Measurements from ENCODE around the gene AMHR2. TPM values are rescaled to one million over a fixed set of nuclear protein-coding genes. Genes with fewer than 3 reads are reported as not detected.

Gene AMHR2
- total and polyA plus RNA-seq, 2 experiments from 2014 or later: 0.24 TPM; not detected in 1

DNA sequence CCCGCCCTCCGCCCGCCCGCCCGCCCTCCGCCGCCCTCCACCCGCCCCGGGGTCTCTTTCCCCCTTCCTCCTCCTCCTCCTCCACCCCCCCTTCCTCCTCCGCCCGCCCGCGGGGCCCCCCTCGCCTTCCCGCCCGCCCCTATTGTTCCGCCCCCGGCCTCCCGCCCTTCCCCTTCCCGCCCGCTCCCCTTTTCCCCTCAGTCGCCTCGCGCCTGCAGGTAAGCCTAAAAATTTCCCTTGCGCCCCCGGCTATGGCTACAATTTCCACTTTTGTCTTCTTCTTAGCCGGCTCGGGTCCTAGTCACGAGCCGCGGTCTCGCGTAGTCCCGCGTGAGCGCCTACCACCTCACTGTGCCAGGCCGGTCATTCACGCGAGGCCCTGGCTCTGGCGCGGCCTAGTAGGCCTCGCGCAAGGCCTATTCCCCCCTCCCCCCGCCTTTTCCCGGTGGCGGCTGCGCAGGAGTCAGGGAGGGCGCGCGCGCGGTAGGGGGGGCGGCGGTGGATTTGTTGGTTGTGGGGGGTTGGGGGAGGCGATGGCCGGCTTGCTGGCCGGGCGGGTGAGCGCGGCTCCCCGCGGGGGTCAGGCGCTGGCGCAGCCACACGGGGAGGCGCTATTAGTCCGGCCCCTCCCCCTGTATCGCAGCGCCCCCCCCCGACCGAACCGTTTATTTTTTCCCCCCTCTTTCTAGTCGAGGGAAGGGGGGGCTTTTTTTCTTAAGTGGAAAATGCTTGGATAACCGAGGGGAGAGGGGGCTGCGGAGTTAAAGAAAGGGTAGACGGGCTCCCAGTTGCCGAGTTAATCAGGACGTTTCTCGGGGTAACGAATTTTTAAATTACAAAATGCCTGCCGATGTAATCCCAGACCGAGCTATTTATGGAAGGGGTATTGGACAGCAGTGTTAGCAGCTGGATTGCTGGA is 28.8 kb downstream of the AMHR2 start (continued):
- TF ChIP-seq, protein P1, sequence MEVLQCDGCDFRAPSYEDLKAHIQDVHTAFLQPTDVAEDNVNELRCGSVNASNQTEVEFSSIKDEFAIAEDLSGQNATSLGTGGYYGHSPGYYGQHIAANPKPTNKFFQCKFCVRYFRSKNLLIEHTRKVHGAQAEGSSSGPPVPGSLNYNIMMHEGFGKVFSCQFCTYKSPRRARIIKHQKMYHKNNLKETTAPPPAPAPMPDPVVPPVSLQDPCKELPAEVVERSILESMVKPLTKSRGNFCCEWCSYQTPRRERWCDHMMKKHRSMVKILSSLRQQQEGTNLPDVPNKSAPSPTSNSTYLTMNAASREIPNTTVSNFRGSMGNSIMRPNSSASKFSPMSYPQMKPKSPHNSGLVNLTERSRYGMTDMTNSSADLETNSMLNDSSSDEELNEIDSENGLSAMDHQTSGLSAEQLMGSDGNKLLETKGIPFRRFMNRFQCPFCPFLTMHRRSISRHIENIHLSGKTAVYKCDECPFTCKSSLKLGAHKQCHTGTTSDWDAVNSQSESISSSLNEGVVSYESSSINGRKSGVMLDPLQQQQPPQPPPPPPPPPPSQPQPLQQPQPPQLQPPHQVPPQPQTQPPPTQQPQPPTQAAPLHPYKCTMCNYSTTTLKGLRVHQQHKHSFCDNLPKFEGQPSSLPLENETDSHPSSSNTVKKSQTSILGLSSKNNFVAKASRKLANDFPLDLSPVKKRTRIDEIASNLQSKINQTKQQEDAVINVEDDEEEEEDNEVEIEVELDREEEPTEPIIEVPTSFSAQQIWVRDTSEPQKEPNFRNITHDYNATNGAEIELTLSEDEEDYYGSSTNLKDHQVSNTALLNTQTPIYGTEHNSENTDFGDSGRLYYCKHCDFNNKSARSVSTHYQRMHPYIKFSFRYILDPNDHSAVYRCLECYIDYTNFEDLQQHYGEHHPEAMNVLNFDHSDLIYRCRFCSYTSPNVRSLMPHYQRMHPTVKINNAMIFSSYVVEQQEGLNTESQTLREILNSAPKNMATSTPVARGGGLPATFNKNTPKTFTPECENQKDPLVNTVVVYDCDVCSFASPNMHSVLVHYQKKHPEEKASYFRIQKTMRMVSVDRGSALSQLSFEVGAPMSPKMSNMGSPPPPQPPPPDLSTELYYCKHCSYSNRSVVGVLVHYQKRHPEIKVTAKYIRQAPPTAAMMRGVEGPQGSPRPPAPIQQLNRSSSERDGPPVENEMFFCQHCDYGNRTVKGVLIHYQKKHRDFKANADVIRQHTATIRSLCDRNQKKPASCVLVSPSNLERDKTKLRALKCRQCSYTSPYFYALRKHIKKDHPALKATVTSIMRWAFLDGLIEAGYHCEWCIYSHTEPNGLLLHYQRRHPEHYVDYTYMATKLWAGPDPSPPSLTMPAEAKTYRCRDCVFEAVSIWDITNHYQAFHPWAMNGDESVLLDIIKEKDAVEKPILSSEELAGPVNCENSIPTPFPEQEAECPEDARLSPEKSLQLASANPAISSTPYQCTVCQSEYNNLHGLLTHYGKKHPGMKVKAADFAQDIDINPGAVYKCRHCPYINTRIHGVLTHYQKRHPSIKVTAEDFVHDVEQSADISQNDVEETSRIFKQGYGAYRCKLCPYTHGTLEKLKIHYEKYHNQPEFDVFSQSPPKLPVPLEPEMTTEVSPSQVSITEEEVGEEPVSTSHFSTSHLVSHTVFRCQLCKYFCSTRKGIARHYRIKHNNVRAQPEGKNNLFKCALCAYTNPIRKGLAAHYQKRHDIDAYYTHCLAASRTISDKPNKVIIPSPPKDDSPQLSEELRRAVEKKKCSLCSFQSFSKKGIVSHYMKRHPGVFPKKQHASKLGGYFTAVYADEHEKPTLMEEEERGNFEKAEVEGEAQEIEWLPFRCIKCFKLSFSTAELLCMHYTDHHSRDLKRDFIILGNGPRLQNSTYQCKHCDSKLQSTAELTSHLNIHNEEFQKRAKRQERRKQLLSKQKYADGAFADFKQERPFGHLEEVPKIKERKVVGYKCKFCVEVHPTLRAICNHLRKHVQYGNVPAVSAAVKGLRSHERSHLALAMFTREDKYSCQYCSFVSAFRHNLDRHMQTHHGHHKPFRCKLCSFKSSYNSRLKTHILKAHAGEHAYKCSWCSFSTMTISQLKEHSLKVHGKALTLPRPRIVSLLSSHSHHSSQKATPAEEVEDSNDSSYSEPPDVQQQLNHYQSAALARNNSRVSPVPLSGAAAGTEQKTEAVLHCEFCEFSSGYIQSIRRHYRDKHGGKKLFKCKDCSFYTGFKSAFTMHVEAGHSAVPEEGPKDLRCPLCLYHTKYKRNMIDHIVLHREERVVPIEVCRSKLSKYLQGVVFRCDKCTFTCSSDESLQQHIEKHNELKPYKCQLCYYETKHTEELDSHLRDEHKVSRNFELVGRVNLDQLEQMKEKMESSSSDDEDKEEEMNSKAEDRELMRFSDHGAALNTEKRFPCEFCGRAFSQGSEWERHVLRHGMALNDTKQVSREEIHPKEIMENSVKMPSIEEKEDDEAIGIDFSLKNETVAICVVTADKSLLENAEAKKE (CRISPR knock-in tag; IDR thresholded peaks at IDR 0.05): no peak
- TF ChIP-seq ZNF331 (CRISPR knock-in tag; IDR thresholded peaks at IDR 0.05; ENCODE audit: low read depth): no peak
- TF ChIP-seq, protein P2, sequence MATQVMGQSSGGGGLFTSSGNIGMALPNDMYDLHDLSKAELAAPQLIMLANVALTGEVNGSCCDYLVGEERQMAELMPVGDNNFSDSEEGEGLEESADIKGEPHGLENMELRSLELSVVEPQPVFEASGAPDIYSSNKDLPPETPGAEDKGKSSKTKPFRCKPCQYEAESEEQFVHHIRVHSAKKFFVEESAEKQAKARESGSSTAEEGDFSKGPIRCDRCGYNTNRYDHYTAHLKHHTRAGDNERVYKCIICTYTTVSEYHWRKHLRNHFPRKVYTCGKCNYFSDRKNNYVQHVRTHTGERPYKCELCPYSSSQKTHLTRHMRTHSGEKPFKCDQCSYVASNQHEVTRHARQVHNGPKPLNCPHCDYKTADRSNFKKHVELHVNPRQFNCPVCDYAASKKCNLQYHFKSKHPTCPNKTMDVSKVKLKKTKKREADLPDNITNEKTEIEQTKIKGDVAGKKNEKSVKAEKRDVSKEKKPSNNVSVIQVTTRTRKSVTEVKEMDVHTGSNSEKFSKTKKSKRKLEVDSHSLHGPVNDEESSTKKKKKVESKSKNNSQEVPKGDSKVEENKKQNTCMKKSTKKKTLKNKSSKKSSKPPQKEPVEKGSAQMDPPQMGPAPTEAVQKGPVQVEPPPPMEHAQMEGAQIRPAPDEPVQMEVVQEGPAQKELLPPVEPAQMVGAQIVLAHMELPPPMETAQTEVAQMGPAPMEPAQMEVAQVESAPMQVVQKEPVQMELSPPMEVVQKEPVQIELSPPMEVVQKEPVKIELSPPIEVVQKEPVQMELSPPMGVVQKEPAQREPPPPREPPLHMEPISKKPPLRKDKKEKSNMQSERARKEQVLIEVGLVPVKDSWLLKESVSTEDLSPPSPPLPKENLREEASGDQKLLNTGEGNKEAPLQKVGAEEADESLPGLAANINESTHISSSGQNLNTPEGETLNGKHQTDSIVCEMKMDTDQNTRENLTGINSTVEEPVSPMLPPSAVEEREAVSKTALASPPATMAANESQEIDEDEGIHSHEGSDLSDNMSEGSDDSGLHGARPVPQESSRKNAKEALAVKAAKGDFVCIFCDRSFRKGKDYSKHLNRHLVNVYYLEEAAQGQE (IDR thresholded peaks at IDR 0.05; ENCODE audit: unreplicated experiment): no peak
